Neural progenitor cell (in vitro differentiated cells): ENCODE measurements around the gene SMARCB1. TPM values are rescaled to one million over a fixed set of nuclear protein-coding genes. Genes with fewer than 3 reads are reported as not detected.

Source experiments
- DNase-seq: peaks from one replicate; pipeline ENCODE4 v3.0.0-alpha.2; 2016; ENCODE audit warnings: low spot score
- H2AFZ ChIP-seq: fragments of 200-600 bp; sonication (generic); replicated peaks from 2 replicates; pipeline ENCODE4 v1.6.1; 2016; ENCODE audit warnings: antibody characterized with exemption
- H3F3A ChIP-seq: fragments of 200-600 bp; sonication (generic); 2 replicates; pipeline ENCODE4 v1.6.1; 2016; ENCODE audit warnings: antibody characterized with exemption, low read depth
- H3K27ac ChIP-seq: fragments of 200-600 bp; sonication (generic); 2 replicates; pipeline ENCODE4 v1.5.1; 2016; ENCODE audit warnings: mild to moderate bottlenecking
- H3K27me3 ChIP-seq: fragments of 200-600 bp; sonication (generic); 2 replicates; pipeline ENCODE4 v1.6.1; 2016; ENCODE audit warnings: mild to moderate bottlenecking, moderate library complexity
- H3K36me3 ChIP-seq: fragments of 200-600 bp; sonication (generic); 2 replicates; pipeline ENCODE4 v1.5.1; 2016
- H3K4me1 ChIP-seq: fragments of 200-600 bp; sonication (generic); 2 replicates; pipeline ENCODE4 v1.6.1; 2016; ENCODE audit warnings: mixed run types
- H3K4me2 ChIP-seq: fragments of 200-600 bp; sonication (generic); 2 replicates; pipeline ENCODE4 v1.6.1; 2016
- H3K4me3 ChIP-seq: fragments of 200-600 bp; sonication (generic); 2 replicates; pipeline ENCODE4 v1.5.1; 2016
- H3K79me2 ChIP-seq: fragments of 200-600 bp; sonication (generic); 2 replicates; pipeline ENCODE4 v1.6.1; 2016; ENCODE audit warnings: low read depth
- H3K9ac ChIP-seq: fragments of 200-600 bp; sonication (generic); 2 replicates; pipeline ENCODE4 v1.6.1; 2016
- H3K9me3 ChIP-seq: fragments of 200-600 bp; sonication (generic); 2 replicates; pipeline ENCODE4 v1.5.1; 2016; ENCODE audit warnings: low read depth
- H4K20me1 ChIP-seq: fragments of 200-600 bp; sonication (generic); 2 replicates; pipeline ENCODE4 v1.6.1; 2016; ENCODE audit warnings: low read depth
- H3K27ac Mint-ChIP-seq: 3 replicates; pipeline ENCODE4 v1.8.0; 2021; ENCODE audit warnings: mixed read lengths
- H3K27me3 Mint-ChIP-seq: 2 replicates; pipeline ENCODE4 v1.8.0; 2022; ENCODE audit warnings: low read depth, mild to moderate bottlenecking, inconsistent platforms, moderate library complexity, mixed read lengths; ENCODE audit not compliant: insufficient read depth
- H3K36me3 Mint-ChIP-seq: 3 replicates; pipeline ENCODE4 v1.8.0; 2021; ENCODE audit warnings: mixed read lengths
- H3K4me1 Mint-ChIP-seq: 3 replicates; pipeline ENCODE4 v1.8.0; 2021; ENCODE audit warnings: mixed read lengths
- H3K4me3 Mint-ChIP-seq: 3 replicates; pipeline ENCODE4 v1.8.0; 2021; ENCODE audit warnings: mild to moderate bottlenecking, moderate library complexity, mixed read lengths
- H3K9me3 Mint-ChIP-seq: 3 replicates; pipeline ENCODE4 v1.8.0; 2020; ENCODE audit warnings: mixed read lengths
- EZH2 ChIP-seq: fragments of 200-600 bp; sonication (generic); IDR thresholded peaks from 2 replicates; pipeline ENCODE4 v1.6.1; 2017; ENCODE audit warnings: antibody characterized with exemption, mild to moderate bottlenecking, moderate library complexity
- EZH2phosphoT487 ChIP-seq: fragments of 200-600 bp; sonication (generic); IDR thresholded peaks from 2 replicates; pipeline ENCODE4 v1.6.1; 2017; ENCODE audit warnings: antibody characterized with exemption
- total RNA-seq: library from RNA; depleted of rRNA; stranded (reverse); fragments of >200 nt; gene quantifications from 2 replicates; pipeline ENCODE4 v1.2.3, GENCODE V29; 2015; ENCODE audit warnings: low replicate concordance
- TF ChIP-seq, protein P1 (sequence below): fragments of 200-600 bp; sonication (generic); IDR thresholded peaks from 2 replicates; pipeline ENCODE4 v1.5.1; 2017; ENCODE audit warnings: antibody characterized with exemption, mild to moderate bottlenecking

The SMARCB1 gene
- total RNA-seq, 1 donor from 2014 or later = 151 TPM

DNA sequence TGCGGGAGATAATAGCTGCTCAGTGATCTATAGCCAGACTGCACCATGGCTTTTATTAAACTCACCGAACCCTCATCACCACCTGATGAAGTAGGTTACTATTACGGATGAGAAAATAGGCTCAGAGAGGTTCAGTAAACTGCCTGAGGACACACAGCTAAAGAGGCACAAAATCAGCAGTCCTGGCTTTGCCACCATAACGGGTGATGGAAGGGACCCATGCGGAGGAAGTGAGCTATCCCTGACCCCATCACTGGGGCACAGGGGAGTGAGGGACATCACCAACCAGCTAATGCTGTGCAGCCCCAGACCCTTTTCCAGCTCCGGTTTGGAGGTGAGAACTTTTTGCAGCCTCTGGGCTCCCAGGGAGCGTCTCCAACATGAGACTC lies 59.3 kb downstream of the SMARCB1 start:
- H3K36me3 ChIP-seq = no peaks in the 10 kb centered on the region
- no peak overlapping the region for H3K27ac ChIP-seq
- no peak overlapping the region for H2AFZ ChIP-seq
- Mint-ChIP-seq H3K27me3 (peaks cover 11% of the 10 kb centered on the region), H3K36me3 (no peaks in the 10 kb centered on the region), H3K4me1 (peaks cover 40% of the 10 kb centered on the region), H3K4me3 (no peak overlapping the region), H3K27ac (peak overlapping the region; percentile 53), H3K9me3 (no peaks in the 10 kb centered on the region)
- H3K79me2 ChIP-seq = no peaks in the 10 kb centered on the region
- H3K9me3 ChIP-seq = no peaks in the 10 kb centered on the region
- no peak overlapping the region for H3K4me3 ChIP-seq
- TF ChIP-seq EZH2 (no peak), EZH2phosphoT487 (no peak)
- TF ChIP-seq, protein P1, sequence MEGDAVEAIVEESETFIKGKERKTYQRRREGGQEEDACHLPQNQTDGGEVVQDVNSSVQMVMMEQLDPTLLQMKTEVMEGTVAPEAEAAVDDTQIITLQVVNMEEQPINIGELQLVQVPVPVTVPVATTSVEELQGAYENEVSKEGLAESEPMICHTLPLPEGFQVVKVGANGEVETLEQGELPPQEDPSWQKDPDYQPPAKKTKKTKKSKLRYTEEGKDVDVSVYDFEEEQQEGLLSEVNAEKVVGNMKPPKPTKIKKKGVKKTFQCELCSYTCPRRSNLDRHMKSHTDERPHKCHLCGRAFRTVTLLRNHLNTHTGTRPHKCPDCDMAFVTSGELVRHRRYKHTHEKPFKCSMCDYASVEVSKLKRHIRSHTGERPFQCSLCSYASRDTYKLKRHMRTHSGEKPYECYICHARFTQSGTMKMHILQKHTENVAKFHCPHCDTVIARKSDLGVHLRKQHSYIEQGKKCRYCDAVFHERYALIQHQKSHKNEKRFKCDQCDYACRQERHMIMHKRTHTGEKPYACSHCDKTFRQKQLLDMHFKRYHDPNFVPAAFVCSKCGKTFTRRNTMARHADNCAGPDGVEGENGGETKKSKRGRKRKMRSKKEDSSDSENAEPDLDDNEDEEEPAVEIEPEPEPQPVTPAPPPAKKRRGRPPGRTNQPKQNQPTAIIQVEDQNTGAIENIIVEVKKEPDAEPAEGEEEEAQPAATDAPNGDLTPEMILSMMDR = no peak
- H3F3A ChIP-seq = peaks cover 21% of the 10 kb centered on the region
- no peak overlapping the region for H3K4me2 ChIP-seq
- H3K27me3 ChIP-seq = peaks cover 10% of the 10 kb centered on the region
- H4K20me1 ChIP-seq = no peaks in the 10 kb centered on the region
- DNase-seq = no peak
- H3K4me1 ChIP-seq = peaks cover 30% of the 10 kb centered on the region
- no peak overlapping the region for H3K9ac ChIP-seq

- Histone ChIP-seq H3K9ac (no peak overlapping the region), H2AFZ (no peak overlapping the region), H3K9me3 (no peaks in the 10 kb centered on the region), H3K4me3 (no peak overlapping the region), H3K4me2 (peak overlapping the region; percentile 64), H3K36me3 (no peaks in the 10 kb centered on the region), H3K27ac (no peak overlapping the region), H3K79me2 (no peaks in the 10 kb centered on the region), H3K27me3 (peaks cover 22% of the 10 kb centered on the region), H4K20me1 (no peaks in the 10 kb centered on the region), H3F3A (peaks cover 21% of the 10 kb centered on the region), H3K4me1 (peaks cover 21% of the 10 kb centered on the region)
- Mint-ChIP-seq H3K27ac (no peak overlapping the region), H3K36me3 (no peaks in the 10 kb centered on the region), H3K9me3 (no peaks in the 10 kb centered on the region), H3K27me3 (peaks cover 10% of the 10 kb centered on the region), H3K4me3 (no peak overlapping the region), H3K4me1 (peaks cover 31% of the 10 kb centered on the region)
- no peak for DNase-seq
- TF ChIP-seq, protein P1 = no peak
- TF ChIP-seq EZH2 (no peak), EZH2phosphoT487 (no peak)
Measured at GRCh38 chr22:23847310-23847920, 60.6 kb downstream of the SMARCB1 start.

DNA sequence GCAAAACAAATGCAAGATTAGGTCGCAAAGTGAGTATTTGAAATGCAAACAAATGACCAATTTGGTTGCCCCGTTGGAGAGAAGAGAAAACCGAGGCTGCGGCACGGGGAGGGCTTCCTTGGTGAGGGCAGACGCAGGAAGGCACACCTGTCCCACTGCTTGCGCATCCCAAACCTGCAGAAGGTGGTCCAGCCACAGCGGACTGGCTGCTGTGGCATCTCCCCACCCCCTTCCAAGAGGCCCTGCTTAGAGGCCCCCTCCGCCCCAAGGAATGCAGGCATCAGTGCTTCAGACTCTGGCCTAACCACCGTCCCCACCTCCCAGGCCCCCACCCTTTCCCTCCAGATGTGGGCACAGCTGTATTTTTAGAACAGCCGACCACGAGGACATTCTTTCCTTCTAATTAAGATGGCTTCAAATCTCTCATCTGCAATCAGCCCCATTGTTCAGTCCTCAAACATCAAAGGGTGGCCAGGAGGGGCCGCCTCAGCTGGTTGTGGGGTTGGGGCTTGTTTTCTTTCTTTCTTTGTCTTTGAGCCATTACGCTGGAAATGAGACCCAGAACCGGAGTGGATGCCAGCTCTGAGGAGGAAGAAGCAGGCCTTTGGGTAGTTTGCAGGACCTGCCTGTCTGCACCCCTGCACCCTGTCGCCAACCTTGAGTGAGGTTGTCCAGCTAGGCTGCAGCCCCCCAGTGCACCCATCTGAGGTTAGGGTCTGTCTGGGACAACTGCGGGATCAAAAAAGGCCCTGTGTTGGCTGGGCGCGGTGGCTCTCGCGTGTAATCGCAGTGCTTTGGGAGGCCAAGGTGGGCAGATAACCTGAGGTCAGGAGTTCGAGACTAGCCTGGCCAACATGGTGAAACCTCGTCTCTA lies 61.5 kb downstream of the SMARCB1 start:
- Histone ChIP-seq H3K27ac (no peak overlapping the region), H3K36me3 (no peaks in the 10 kb centered on the region), H3K4me2 (peak overlapping the region; percentile 64), H3K9ac (no peak overlapping the region), H3K9me3 (no peaks in the 10 kb centered on the region), H3K27me3 (peaks cover 28% of the 10 kb centered on the region), H3K79me2 (no peaks in the 10 kb centered on the region), H3K4me3 (no peak overlapping the region), H2AFZ (no peak overlapping the region), H4K20me1 (no peaks in the 10 kb centered on the region), H3F3A (peaks cover 21% of the 10 kb centered on the region), H3K4me1 (peaks cover 19% of the 10 kb centered on the region)
- H3K27me3 Mint-ChIP-seq = peaks cover 4% of the 10 kb centered on the region
- H3K4me1 Mint-ChIP-seq = peaks cover 31% of the 10 kb centered on the region
- no peaks in the 10 kb centered on the region for H3K36me3 Mint-ChIP-seq
- TF ChIP-seq, protein P1 = no peak
- TF ChIP-seq EZH2 (no peak), EZH2phosphoT487 (no peak)
- DNase-seq = peak; percentile 73
- H3K9me3 Mint-ChIP-seq = no peaks in the 10 kb centered on the region
- no peak overlapping the region for H3K27ac Mint-ChIP-seq
- peak overlapping the region; percentile 21 for H3K4me3 Mint-ChIP-seq
